VCaP (cell line): Measurements from ENCODE around the gene TTBK2.

Source experiments
- H3K27ac ChIP-seq: fragments of 450-650 bp; 2 replicates; pipeline ENCODE4 v1.5.1; 2017
- TF ChIP-seq, protein P1 (sequence below): fragments of 450-650 bp; conservative IDR thresholded peaks from 2 replicates; pipeline ENCODE4 v1.5.1; 2017; ENCODE audit warnings: mild to moderate bottlenecking, moderate library complexity

TTBK2 gene

DNA sequence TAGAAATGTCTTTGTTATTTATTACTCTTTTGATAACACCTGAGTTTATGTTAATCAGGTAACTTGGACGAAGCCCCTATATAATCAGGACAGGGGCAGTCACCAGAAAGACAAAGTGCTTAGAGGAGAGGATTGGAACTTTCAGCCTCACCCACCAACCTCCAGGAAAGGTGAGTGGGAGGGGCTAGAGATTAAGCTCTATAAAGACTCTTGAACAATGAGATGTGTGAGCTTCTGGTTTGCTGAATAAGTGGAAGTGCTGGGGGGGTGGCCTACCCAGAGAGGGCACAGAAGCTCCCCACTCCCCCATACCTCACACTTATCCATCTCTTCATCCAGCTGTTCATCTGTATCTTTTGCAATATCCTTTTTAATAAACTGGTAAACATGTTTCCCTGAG lies 73.9 kb downstream of the TTBK2 start:
- no peak overlapping the region for H3K27ac ChIP-seq
- TF ChIP-seq, protein P1, sequence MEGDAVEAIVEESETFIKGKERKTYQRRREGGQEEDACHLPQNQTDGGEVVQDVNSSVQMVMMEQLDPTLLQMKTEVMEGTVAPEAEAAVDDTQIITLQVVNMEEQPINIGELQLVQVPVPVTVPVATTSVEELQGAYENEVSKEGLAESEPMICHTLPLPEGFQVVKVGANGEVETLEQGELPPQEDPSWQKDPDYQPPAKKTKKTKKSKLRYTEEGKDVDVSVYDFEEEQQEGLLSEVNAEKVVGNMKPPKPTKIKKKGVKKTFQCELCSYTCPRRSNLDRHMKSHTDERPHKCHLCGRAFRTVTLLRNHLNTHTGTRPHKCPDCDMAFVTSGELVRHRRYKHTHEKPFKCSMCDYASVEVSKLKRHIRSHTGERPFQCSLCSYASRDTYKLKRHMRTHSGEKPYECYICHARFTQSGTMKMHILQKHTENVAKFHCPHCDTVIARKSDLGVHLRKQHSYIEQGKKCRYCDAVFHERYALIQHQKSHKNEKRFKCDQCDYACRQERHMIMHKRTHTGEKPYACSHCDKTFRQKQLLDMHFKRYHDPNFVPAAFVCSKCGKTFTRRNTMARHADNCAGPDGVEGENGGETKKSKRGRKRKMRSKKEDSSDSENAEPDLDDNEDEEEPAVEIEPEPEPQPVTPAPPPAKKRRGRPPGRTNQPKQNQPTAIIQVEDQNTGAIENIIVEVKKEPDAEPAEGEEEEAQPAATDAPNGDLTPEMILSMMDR: no peak

GRCh38 chr15:42845581-42845980 lies 75.0 kb downstream of the TTBK2 start:
- H3K27ac ChIP-seq: no peak overlapping the region
- TF ChIP-seq, protein P1: no peak

DNA sequence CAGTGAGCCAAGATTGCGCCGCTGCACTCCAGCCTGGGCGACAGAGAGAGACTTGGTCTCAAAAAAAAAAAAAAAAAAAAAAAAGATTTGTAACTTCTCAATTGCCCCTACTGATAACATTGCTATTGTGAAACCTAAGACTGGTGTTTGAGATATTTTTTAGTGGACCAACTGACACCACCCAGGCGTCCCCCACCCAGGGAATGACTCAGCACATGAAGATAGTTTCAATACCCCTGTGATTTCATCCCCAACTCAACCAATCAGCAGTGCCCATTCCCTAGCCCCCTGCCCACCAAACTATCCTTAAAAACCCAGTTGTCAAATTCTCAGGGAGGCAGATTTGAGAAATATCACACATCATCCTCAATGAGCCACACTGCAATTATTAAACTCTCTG lies 76.9 kb downstream of the TTBK2 start:
- TF ChIP-seq, protein P1: no peak
- no peak overlapping the region for H3K27ac ChIP-seq

DNA sequence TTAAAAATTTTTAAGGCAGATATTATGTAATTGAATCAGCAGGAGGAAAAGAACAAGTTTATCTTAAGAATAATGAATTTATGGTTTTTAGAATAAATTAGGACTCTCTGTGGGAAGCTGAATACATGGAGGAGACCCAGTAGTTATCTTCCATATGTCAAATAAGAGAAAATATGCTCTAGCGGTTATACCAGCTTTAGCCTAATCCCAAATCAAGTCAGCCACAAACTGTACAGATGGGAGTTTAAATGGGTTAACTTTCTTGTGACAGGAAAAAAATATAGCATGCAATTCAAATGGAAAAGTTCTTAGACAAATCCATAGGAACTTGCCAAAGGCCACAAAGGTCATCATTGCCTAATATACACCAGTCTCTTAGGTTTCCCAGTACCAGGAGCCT lies 84.3 kb downstream of the TTBK2 start:
- no peak overlapping the region for H3K27ac ChIP-seq
- TF ChIP-seq, protein P1: no peak

DNA sequence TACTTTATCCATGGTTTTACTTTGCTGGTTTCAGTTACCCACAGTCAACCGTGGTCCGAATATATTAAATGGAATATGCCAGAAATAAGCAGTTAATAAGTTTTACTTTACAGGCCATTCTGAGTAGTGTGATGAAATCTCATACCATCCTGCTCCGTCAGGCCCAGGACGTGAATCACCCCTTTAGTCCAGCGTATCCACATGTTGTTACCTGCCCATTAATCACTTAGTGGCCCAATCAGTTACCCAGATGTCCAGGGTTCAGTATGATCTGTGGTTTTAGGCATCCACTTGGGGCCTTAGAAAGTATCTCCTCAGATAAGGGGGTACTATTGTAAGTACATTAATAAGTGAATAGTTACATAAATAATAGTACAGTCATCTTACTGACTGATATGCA lies 88.0 kb downstream of the TTBK2 start:
- TF ChIP-seq, protein P1: no peak

DNA sequence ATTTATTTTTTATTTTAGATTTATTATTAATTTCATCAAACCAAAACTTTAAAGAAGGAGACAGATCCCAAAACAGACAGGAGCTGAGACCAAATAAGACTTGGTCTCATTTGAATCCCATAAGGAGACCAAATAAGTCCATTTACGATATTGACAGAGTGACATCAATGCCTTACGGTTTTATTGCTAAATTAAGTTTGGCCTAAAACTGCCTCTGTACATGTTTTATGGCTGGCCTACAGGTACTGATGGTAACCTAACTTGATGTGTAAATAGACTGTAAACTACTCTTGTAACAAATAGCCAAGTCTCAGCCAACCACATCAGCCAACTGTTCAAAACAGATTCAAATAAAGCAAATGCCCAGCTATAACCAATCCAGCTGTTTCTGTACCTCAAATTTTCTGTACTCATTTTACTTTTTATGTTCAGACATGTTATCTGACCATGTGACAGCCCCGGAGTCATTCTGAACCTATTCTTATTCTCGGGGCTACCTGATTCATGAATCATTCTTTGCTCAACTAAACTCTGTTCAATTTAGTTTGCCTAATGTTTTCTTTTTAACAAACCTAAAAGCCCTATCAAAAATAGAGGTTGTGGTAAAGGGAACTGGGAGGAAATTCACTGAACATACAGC lies 94.2 kb downstream of the TTBK2 start:
- peak overlapping the region; percentile 50 for H3K27ac ChIP-seq

More for the DNA sequence above, 88.0 kb downstream of the TTBK2 start:
- H3K27ac ChIP-seq: no peak overlapping the region

DNA sequence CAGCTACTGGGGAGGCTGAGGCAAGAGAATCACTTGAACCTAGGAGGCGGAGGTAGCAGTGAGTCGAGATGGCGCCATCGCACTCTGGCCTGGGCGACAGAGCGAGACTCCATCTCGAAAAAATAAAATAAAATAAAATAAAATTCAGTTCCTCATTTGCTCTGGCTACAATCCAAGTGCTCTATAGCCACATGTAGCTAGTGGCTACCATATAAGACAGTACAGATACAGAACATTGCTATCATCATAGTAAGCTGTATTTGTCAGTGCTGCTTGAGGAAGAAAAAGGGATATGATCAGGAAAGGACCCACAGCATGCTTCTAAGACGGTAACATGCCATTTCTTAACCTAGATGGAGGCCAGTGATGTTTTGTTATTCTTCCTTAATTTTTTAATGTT lies 95.0 kb downstream of the TTBK2 start:
- TF ChIP-seq, protein P1: no peak
- H3K27ac ChIP-seq: peak overlapping the region; percentile 50

More for the DNA sequence above, 94.2 kb downstream of the TTBK2 start:
- TF ChIP-seq, protein P1: no peak
